ENCODE results near the gene SEPTIN10.
"Not testable (repeated sequence)": the region's sequence is repeated elsewhere in the genome, so short reads cannot be mapped to it uniquely, and the experiment has no call there.

SEPTIN10 gene

GRCh38 chr2:109545828-109546713, 67.7 kb downstream of the SEPTIN10 start:
- peak; percentile 73 for DNase-seq (ENCODE audit: low read depth)

DNA sequence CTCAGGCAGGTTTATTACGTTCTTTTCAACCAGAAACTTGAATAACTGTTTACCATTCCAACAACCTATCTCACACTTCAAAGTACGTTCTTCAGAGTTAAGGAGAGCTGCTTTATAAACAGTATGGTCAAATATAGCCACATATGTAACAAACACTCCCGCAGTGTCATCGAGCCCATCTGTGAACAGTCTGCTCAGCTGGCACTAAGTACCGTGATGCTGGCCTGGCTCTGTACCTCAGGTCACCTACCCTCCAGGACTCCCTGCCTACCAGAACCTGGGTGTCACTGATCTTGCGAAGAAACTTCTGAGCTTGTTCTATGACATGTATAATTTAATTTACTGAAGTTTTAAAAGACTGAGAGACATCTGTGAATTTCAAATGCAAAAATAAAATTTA, 71.4 kb downstream of the SEPTIN10 start:
- DNase-seq (ENCODE audit: low read depth): no peak

DNA sequence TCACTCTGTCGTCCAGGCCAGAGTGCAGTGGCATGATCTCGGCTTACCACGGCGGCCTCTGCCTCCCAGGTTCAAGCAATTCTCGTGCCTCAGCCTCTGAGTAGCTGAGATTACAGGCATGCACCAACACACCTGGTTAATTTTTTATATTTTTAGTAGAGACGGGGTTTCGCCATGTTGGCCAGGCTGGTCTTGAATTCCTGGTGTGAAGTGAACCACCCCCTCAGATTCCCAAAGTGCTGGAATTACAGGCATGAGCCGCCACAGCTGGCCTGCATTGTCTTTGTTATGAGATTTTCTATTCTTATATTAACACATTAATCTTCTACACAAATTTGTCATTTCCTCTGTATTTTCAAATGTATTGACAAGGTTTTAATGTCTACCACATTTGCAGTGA, 75.2 kb downstream of the SEPTIN10 start:
- DNase-seq (ENCODE audit: low read depth): no peak

DNA sequence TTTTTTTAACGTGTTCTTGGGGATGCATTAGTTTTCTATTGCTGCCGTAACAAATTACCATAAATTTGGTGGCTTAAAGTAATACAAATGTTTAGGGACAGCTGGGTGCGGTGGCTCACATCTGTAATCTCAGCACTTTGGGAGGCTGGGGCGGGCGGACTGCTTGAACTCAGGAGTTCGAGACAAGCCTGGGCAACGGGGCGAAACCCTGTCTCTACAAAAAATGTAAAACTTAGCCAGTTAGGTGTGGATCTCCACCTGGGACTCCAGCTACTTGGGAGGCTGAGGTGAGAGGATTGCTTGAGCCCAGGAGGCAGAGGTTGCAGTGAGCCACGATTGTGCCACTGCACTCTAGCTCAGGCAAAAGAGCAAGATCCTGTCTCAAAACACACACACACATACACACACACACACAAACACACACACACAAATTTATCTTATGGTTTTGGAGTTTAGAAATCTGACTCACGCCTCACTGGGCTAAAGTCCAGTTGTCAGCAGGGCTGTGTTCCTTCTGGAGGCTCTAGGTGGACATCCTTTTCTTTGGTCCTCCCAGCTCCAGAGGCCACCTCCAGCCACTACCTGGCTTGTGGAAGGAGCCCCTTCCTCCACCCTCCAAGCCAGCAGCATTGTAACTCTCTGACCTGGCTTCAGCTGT, 76.1 kb downstream of the SEPTIN10 start:
- no peak for DNase-seq (ENCODE audit: low read depth)

- DNase-seq (ENCODE audit: low read depth): not testable (repeated sequence)
Measured at GRCh38 chr2:109536556-109536955, 77.2 kb downstream of the SEPTIN10 start.

- DNase-seq (ENCODE audit: low read depth): no peak
Measured at GRCh38 chr2:109535217-109535946, 78.4 kb downstream of the SEPTIN10 start.

- DNase-seq (ENCODE audit: low read depth): no peak
Measured at GRCh38 chr2:109533823-109534222, 79.9 kb downstream of the SEPTIN10 start.

- DNase-seq (ENCODE audit: low read depth): no peak
Measured at GRCh38 chr2:109532728-109533076, 81.1 kb downstream of the SEPTIN10 start.

DNA sequence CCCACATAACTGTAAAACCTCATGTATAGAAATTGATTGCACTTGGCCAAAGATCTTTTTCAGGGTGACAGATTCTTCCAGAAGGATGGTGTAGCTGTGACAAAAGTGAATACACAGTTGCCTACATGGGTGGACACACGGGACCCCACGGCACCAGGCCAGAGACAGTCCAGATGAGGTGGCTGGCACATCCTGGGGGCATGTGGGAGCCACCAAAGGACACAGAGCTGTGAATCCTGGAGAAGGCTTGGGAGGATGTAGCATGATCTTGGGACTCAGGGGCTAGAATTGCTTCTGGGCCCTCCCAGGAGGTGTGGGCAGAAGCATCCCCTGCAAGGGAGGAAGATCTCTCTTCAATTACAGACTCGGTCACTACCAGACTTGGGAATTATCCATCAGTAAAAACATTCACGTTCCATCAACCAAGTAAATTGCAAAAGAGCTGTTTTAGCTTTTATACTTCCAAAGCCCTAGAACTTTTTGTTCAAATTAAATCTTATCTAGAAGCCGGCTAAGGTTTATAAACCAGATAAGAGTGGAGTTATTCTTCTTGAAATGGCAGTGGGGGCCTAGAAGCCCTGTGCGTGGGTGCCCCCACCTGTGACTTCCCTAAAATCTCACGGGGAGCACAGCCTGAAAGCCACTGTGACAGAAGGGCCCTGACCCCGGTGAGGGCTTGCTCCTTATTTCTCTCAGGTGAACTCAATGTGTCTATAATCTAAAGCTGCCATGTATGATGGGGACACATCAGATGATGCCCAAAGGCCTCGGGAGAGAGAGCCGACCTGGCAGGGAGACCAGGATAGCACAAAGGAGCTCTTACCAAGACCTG, 81.7 kb downstream of the SEPTIN10 start:
- DNase-seq (ENCODE audit: low read depth): no peak

GRCh38 chr2:109531221-109531620, 82.5 kb downstream of the SEPTIN10 start:
- no peak for DNase-seq (ENCODE audit: low read depth)

DNA sequence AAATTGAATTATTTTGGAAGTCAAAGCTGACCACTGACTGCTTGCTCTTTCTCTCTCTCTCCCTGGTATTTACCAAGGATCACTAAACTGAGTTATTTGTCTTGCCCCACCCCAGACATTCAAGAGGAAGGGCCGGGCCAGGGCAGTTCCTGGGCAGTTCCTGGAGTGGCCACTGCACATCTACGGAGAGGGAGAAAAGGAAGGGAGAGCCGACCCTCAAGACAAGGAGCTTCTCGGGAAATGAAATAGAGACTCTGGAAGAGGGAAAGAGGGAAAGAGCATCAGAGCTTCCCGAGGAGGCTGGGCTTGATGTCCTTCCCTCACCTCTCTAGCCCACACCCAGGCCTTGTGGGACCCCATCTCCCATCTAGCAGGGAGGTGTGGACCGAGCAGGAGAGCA, 83.1 kb downstream of the SEPTIN10 start:
- DNase-seq (ENCODE audit: low read depth): no peak

DNA sequence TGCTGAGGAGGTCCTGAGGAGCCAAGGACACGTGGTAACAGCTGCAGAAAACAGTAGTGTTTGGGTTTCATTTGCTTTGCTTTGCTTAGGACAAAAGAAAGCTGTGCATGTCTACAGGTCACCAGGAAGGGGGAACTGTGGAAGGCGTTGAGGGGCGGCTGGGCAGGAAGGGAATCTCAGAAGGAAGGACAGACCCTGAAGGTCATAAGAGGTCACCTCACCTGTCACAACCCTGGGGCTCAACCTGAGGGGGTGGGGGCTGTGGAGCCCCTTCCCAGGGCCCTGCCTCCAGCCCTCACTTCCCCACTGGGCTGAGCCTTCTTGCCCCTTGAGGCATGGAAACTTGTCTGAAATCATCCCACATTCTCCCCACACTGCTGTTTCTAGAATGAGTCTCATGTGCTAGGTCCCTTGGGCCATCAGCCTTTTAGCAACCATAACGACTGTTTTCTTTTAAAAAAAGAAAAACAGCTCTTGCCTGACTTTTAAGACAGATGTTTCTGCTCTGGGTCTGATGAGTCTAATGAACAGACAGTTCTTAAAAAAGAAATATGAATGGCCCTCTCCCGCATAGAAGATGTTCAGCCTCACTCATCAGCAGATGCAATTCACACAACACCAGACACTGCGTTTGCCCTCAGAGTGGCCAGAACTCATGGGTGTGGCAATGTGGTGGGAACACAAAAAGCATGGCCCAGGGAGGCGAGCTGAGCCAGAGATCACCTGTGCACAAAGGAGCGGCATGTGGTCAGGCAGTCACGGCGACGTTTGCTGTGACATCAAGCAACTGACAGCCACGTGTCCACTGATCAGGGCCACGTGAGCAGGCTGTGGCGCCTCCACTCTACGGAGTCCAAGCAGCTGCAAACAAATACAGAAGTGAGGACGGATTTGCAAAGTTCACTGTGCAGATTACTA, 84.0 kb downstream of the SEPTIN10 start:
- DNase-seq (ENCODE audit: low read depth): no peak

DNA sequence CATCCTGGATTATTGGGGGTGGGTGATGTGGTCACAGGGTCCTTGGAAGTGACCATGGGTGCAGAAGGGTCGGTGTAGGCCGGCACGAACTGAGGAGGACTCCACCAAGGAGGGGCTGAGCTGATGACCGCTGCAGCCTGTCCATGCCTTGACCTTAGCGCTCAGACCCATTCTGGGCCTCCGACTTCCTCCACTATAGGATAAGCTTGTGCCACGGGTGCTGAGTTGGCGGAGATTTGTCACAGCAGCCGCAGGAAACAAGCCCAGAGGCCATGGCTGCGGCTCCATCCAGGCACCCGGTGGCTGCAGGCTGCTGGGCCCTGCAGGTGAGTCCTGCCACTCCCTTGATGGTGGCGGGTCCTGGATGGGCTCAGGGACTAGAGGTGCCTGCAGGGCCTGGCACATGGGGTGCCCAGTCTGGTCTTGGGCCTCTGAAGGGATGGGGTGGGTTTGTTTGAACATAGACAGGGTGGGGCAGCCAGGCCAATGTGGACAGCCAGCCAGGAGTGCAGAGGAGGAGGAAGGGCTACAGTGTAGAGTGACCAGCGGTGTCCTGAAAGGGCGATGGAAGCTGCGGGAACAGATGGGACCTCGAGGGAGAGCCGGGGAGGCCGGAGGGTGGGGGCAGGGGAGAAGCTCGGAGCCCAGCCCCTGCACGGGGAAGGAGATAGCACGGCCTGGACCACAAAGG, 84.8 kb downstream of the SEPTIN10 start:
- DNase-seq (ENCODE audit: low read depth): no peak

DNA sequence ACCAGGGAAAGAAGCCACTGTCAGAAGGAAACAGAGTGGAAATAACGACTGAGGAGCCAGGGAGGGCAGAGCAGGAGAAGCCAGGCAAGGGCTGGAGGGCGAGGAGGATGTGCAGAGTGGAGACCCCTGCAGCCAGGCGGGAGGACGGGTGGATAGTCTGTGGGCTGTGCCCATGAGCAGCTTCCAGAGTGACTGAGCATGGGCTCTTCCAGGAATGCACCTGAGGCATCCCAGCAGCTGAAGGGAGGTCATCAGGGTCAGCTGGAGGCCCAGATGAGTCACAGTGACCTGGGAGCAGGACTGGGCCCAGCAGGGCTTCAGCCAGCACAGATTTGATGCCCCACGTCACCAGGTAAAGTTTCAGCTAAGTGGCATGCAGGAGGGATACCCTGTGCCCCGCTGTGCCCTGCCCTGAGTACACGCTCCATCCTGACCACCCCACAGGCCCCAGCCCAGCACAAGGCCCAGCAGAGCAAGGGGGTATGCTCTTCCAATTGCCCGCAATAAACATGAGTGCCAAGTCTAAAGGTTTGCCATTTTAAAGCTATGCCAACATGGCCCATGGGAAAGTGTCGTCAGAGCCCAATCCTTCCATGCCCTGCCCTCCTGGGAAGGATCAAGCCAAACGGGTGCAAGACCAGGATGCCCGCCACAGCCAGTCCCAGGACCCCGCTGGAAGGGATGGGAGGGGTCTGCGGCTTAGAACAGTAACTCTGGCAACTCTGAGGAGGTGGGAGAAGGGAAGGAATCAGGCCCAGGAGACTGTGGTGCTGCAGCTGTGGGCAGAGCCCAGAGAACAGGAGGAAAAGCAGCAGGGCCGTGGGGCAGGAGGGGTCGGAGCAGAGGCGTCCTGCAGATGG, 85.7 kb downstream of the SEPTIN10 start:
- DNase-seq (ENCODE audit: low read depth): no peak

GRCh38 chr2:109527079-109527478, 86.7 kb downstream of the SEPTIN10 start:
- DNase-seq (ENCODE audit: low read depth): no peak

DNA sequence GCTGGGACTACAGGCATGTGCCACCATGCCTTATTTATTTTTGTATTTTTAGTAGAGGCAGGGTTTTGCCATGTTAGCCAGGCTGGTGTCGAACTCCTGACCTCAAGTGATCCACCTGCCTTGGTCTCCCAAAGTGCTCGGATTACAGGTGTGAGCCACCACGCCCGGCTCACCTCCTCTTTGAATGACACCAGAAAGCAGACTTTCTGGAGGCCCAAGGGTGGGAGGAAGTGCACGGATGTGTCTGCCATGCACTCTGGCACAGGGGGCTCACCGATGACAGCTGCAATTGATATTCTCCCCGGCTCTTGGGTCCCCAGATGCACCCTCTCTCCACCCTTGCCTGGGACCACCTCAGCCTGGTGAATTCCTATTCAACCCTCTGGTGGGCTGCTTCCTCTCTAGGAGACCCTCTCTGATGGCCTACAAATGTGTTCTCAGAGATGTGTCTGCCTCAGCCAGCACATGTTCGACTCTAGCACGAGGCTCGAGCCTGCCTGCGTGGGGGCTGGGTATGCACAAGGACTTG, 87.3 kb downstream of the SEPTIN10 start:
- no peak for DNase-seq (ENCODE audit: low read depth)

DNA sequence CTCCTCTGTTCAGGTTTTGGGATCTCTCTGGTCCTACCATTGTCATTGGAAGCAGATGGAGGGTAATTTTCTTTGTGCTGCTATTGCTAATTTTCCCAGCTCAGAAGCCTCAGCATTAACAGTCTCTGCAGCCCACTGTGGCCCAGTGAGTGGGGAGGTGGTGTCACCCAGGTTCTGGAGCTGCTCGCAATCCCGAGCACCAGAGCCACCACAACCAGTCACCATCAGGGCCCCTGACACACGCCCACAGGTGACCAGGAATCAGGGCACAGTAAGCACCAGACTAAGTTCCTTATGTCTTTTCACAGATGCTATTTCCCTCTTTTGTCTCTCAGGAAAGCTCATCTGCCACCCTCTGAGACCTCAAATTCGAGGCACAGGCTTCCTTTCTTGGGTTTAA, 87.9 kb downstream of the SEPTIN10 start:
- no peak for DNase-seq (ENCODE audit: low read depth)

GRCh38 chr2:109523536-109524361, 90.0 kb downstream of the SEPTIN10 start:
- DNase-seq (ENCODE audit: low read depth): no peak

Measured in ELR (cell line).